Large intestine (tissue), 3 donors: Measurements from ENCODE around the gene GLRA3. TPM values are rescaled to one million over a fixed set of nuclear protein-coding genes. Genes with fewer than 3 reads are reported as not detected.

ENCODE experiments used
- DNase-seq, 2 donors: peaks; one replicate each; pipeline versions ENCODE4 v3.0.0 to v3.0.0-alpha.2; 2013
- H3K27ac ChIP-seq: one replicate; pipeline ENCODE4 v1.5.1; 2013; ENCODE audit warnings: low read length
- H3K27me3 ChIP-seq: 2 replicates; pipeline ENCODE4 v1.6.1; 2013; ENCODE audit warnings: low read length; ENCODE audit not compliant: control insufficient read depth, insufficient read depth
- H3K36me3 ChIP-seq: 2 replicates; pipeline ENCODE4 v1.6.1; 2013; ENCODE audit warnings: low read length; ENCODE audit not compliant: control insufficient read depth, insufficient read depth
- H3K4me1 ChIP-seq: one replicate; pipeline ENCODE4 v1.6.1; 2013; ENCODE audit warnings: low read length; ENCODE audit not compliant: control insufficient read depth, insufficient read depth
- H3K4me3 ChIP-seq: one replicate; pipeline ENCODE4 v1.5.1; 2013; ENCODE audit warnings: low read length
- H3K9me3 ChIP-seq: one replicate; pipeline ENCODE4 v1.6.1; 2013; ENCODE audit warnings: mild to moderate bottlenecking, low read depth, low read length, moderate library complexity; ENCODE audit not compliant: control insufficient read depth
- WGBS: methylation state at CpG from one replicate; pipeline ENCODE4 v1.1.5; 2013; ENCODE audit warnings: low lambda C conversion rate; ENCODE audit not compliant: insufficient coverage; 5-methylcytosine and 5-hydroxymethylcytosine counted together
- polyA plus RNA-seq: library from polyadenylated mRNA; unstranded; fragments of 120-200 nt; gene quantifications from one replicate; pipeline ENCODE4 v1.2.1, GENCODE V29; 2013

GLRA3 gene
- polyA plus RNA-seq, 1 donor = 1.0 TPM

DNA sequence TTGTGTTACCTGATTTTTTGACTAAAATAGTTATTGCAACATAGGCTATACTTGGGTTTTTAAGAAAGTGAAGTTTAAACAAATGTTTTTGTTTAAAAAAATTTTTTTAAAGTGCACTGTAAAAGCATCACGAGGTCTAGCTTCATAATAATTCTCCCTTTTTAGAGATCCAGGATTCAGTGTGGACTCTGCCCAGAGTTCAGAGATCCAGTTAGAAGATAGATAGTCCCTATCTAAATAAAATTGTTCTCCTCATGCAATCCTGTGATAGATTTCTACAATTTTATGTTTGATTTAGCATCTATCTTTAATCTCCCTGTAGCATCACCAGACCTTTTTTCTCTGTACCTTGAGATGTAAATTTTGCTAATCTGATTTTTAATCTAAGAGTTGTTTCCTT, 221.3 kb downstream of the GLRA3 start:
- Histone ChIP-seq H3K9me3 (peaks cover 5% of the 10 kb centered on the region), H3K4me1 (no peaks in the 10 kb centered on the region), H3K36me3 (no peaks in the 10 kb centered on the region), H3K4me3 (no peak overlapping the region), H3K27me3 (no peaks in the 10 kb centered on the region), H3K27ac (no peak overlapping the region)
- DNase-seq = no peak
- 25% methylated on average over 1 of the region's 1 CpG for WGBS

GRCh38 chr4:174604198-174604597, 224.8 kb downstream of the GLRA3 start:
- Histone ChIP-seq H3K27me3 (no peaks in the 10 kb centered on the region), H3K4me1 (peaks cover 4% of the 10 kb centered on the region), H3K4me3 (no peak overlapping the region), H3K36me3 (no peaks in the 10 kb centered on the region), H3K9me3 (no peaks in the 10 kb centered on the region), H3K27ac (peak overlapping the region; percentile 57)
- peak; percentile 69 to 76 for DNase-seq
- 50% methylated on average over 1 of the region's 4 CpGs for WGBS

DNA sequence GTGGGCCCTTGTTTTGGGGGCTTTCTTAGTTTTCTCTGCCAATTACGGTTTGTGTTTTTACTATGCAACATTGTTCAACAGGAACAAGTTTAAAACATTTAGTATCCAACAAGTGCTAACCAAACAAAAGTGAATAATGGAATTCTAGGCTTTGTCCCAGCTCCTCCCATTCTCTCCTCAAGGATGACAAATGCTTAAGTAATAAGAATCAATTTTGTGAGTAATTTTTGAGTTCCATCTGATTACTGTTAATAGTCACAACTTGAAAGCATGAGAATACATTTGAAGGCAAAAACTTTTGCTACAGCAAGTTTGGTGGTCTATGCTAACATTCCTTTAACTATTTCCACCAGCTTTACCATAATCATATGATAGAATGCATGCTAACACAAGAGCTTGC, 228.7 kb downstream of the GLRA3 start:
- no peak for DNase-seq
- no peaks in the 10 kb centered on the region for H3K27me3 ChIP-seq
- no peak overlapping the region for H3K27ac ChIP-seq
- peaks cover 4% of the 10 kb centered on the region for H3K4me1 ChIP-seq
- no peaks in the 10 kb centered on the region for H3K36me3 ChIP-seq
- no CpG with 5 or more reads among the region's 1 CpG for WGBS
- no peaks in the 10 kb centered on the region for H3K9me3 ChIP-seq
- H3K4me3 ChIP-seq = no peak overlapping the region

GRCh38 chr4:174598800-174599199, 230.2 kb downstream of the GLRA3 start:
- Histone ChIP-seq H3K9me3 (no peaks in the 10 kb centered on the region), H3K27ac (no peak overlapping the region), H3K4me1 (peaks cover 4% of the 10 kb centered on the region), H3K4me3 (no peak overlapping the region), H3K36me3 (no peaks in the 10 kb centered on the region), H3K27me3 (no peaks in the 10 kb centered on the region)
- no peak for DNase-seq
- WGBS = 90% methylated on average over 3 of the region's 3 CpGs

- H3K9me3 ChIP-seq = no peaks in the 10 kb centered on the region
- no peaks in the 10 kb centered on the region for H3K27me3 ChIP-seq
- no peak overlapping the region for H3K27ac ChIP-seq
- no peaks in the 10 kb centered on the region for H3K4me1 ChIP-seq
- WGBS = no CpG with 5 or more reads among the region's 1 CpG
- no peaks in the 10 kb centered on the region for H3K36me3 ChIP-seq
- no peak for DNase-seq
- no peak overlapping the region for H3K4me3 ChIP-seq
Observed at GRCh38 chr4:174596513-174596912, 232.5 kb downstream of the GLRA3 start.

DNA sequence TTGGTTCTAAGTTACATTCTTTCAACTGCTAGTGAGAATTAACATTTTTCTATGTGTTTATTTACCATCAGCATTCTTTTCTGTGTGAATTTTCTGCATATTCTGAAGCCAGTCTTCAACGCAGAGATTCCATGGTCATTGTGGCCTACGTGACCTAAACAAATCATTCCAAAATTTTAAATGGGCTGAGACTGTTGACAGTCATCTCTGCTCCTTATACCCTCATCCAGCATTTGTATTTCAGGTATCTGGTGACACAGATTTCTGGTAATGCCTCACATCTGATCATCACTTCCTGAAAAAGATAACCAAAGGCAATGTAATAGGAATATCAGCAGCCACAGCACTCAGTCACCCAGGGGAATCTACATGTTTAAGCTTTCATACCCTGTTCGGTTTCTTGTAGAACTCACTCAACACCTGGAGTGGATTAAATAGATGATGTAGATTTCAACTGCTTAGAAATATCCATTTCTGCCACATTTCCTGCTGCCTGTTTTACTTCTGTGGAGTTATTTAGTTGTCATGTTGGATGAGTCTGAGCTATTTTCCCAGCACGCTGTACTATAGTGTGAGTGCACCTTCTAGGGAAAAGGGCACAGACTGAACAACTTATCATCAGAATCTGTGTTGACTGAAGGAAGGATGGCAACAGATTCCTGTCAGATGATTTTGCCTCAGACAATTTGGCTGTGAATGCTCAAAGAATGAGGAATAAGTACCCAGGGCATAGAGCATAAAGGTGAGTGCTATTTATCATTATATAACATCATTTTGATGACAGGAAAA, 233.7 kb downstream of the GLRA3 start:
- H3K27ac ChIP-seq = no peak overlapping the region
- H3K4me3 ChIP-seq = no peak overlapping the region
- no peaks in the 10 kb centered on the region for H3K4me1 ChIP-seq
- no peaks in the 10 kb centered on the region for H3K27me3 ChIP-seq
- WGBS = 90% methylated on average over 2 of the region's 4 CpGs
- no peaks in the 10 kb centered on the region for H3K9me3 ChIP-seq
- DNase-seq = no peak
- no peaks in the 10 kb centered on the region for H3K36me3 ChIP-seq

GRCh38 chr4:174593701-174594100, 235.3 kb downstream of the GLRA3 start:
- no peak for DNase-seq
- Histone ChIP-seq H3K9me3 (no peaks in the 10 kb centered on the region), H3K4me3 (no peak overlapping the region), H3K27me3 (no peaks in the 10 kb centered on the region), H3K27ac (no peak overlapping the region), H3K36me3 (no peaks in the 10 kb centered on the region), H3K4me1 (no peaks in the 10 kb centered on the region)
- WGBS = 83% methylated on average over 2 of the region's 3 CpGs

DNA sequence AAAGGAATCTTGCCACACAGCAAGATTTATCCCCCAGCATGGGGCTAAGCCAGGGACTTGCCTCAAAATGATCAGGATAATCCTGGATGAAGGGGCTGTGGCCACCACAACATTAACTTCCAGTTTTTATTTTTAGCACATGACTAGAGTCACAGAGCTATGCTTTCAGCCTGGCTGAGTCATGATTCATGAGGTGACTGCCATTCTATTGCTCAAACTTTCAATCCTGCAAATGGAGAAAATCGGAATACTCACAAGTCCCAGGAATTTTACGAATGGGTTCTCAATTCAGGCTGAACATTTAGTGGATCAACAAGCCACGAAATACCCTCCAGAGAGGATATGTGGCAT, 236.1 kb downstream of the GLRA3 start:
- H3K4me1 ChIP-seq = no peaks in the 10 kb centered on the region
- no peaks in the 10 kb centered on the region for H3K36me3 ChIP-seq
- no CpG with 5 or more reads among the region's 3 CpGs for WGBS
- H3K27me3 ChIP-seq = no peaks in the 10 kb centered on the region
- no peaks in the 10 kb centered on the region for H3K9me3 ChIP-seq
- H3K27ac ChIP-seq = no peak overlapping the region
- DNase-seq = no peak
- H3K4me3 ChIP-seq = no peak overlapping the region

GRCh38 chr4:174592256-174592984, 236.6 kb downstream of the GLRA3 start:
- Histone ChIP-seq H3K27me3 (no peaks in the 10 kb centered on the region), H3K27ac (no peak overlapping the region), H3K36me3 (no peaks in the 10 kb centered on the region), H3K4me3 (no peak overlapping the region), H3K9me3 (no peaks in the 10 kb centered on the region), H3K4me1 (no peaks in the 10 kb centered on the region)
- WGBS = 93% methylated on average over 3 of the region's 3 CpGs
- no peak for DNase-seq

DNA sequence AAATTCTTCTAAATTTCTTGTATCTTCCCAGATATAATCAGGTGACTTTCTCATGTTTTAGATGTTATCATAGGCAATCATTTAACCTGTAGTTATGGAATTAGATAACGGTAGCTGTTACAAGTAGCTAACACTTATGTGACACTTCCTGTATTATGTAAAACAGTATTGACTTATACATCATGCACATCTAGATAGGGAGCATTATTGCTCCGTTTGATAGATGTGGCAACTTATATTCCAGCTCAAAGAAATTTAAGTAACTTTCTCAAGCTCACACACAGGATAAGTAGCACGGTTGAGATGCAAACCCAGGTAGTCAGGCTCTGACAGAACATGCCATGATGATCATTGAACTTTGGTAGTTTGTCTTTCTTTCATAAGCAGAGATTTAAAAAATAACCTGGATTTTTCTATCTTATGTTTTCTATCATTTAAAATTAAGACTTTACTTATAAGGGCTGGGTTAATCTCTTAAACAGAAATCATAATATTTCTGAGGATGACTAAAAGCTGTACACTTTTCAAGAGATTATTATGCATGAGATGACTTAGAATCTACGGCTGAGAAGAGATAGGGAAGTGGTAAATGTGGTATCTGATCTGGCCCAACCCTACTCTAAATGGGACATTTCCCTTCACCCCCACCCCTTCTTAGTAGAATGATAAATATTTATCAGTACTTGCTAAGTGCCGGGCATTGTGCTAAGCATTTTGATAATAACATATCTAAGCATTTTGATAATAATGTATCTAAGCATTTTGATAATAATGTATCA, 237.6 kb downstream of the GLRA3 start:
- DNase-seq = no peak
- 83% methylated on average over 1 of the region's 5 CpGs for WGBS
- Histone ChIP-seq H3K4me1 (no peaks in the 10 kb centered on the region), H3K4me3 (no peak overlapping the region), H3K27me3 (no peaks in the 10 kb centered on the region), H3K9me3 (peaks cover 4% of the 10 kb centered on the region), H3K27ac (no peak overlapping the region), H3K36me3 (no peaks in the 10 kb centered on the region)
